ENCODE measurements around the gene ASB18. TPM values are rescaled to one million over a fixed set of nuclear protein-coding genes. Genes with fewer than 3 reads are reported as not detected.

ASB18 gene
- total and polyA plus RNA-seq, 2 of the 4 experiments (the other 2 are of a cell fraction): not detected

DNA sequence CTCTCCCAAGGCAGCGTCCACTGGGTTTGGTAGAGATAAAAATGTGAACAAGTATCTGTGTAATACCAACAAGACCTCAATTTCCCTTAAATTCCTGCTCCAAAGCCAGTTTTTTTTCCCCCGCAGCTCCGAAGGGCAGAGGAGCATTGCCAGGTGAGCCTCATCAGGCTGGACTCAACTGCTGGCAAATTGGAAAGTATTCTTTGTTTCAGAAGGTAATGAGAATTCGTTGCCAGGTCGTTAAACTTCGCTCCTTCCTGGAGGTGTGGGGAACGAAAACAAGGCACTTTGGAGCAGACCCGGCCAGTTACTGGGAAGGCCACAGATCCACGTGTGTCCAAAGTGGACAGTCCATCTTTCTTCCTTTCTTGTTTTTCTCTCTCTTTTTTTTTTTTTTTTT is 30.4 kb upstream of the ASB18 start:
- Histone ChIP-seq H2BK120ac (ENCODE audit: low read depth, low read length) (no peak overlapping the region), H3K18ac (ENCODE audit: low read depth, low read length) (no peak overlapping the region), H3K9me3 (ENCODE audit: control insufficient read depth, insufficient read depth, low read length) (no peaks in the 10 kb centered on the region), H3K4me3 (ENCODE audit: insufficient read depth, low read depth, low read length) (no peak overlapping the region), H3K27me3 (ENCODE audit: control insufficient read depth, insufficient read depth, low read length) (no peaks in the 10 kb centered on the region), H4K8ac (ENCODE audit: low read depth in 2 of 2, low read length in 2 of 2) (no peak overlapping the region), H3K4me2 (ENCODE audit: low read depth, low read length) (no peak overlapping the region), H3K14ac (replicated peaks; ENCODE audit: low read depth, low read length) (no peak overlapping the region), H3K23ac (ENCODE audit: low read depth, low read length) (no peak overlapping the region), H3K4me1 (ENCODE audit: control insufficient read depth, insufficient read depth, low read length) (no peaks in the 10 kb centered on the region), H3K36me3 (ENCODE audit: control insufficient read depth, insufficient read depth, low read length) (no peaks in the 10 kb centered on the region), H3K56ac (ENCODE audit: extremely low read depth, insufficient read depth, low read length) (no peak overlapping the region), H2BK15ac (ENCODE audit: low read depth, low read length) (no peak overlapping the region), H3K79me1 (ENCODE audit: low read depth in 1 of 2, low read length in 2 of 2) (no peaks in the 10 kb centered on the region), H4K20me1 (ENCODE audit: insufficient read depth, low read length) (no peaks in the 10 kb centered on the region), H4K91ac (ENCODE audit: insufficient read depth, low read depth, low read length) (no peak overlapping the region), H3K9ac (ENCODE audit: low read depth, low read length) (no peak overlapping the region), H4K5ac (ENCODE audit: low read depth, low read length) (no peak overlapping the region), H2BK5ac (ENCODE audit: low read depth, low read length, poor library complexity, severe bottlenecking) (no peak overlapping the region), H3K4ac (ENCODE audit: low read depth, low read length) (no peak overlapping the region), H3K27ac (ENCODE audit: insufficient read depth, low read length) (no peak overlapping the region), H3K9me1 (ENCODE audit: insufficient read depth, low read length) (no peaks in the 10 kb centered on the region), H2AK9ac (replicated peaks; ENCODE audit: low read depth, low read length, poor library complexity) (no peak overlapping the region), H2AK5ac (ENCODE audit: low read depth, low read length) (no peak overlapping the region), H2BK20ac (ENCODE audit: low read depth, low read length) (no peak overlapping the region), H2AFZ (replicated peaks; ENCODE audit: low read length, poor library complexity) (no peak overlapping the region)
- in situ Hi-C loops (cut with MboI; ENCODE audit: low sequenced_read_pairs): no loop called here
- ATAC-seq (ENCODE audit: low read depth) (no peak), DNase-seq (no peak)
- dilution Hi-C loops (cut with HindIII; ENCODE audit: low sequenced_read_pairs, unreplicated experiment): no loop called here
- no TSS peak for BruUV-seq (replicated peaks)
- 47% methylated on average over 3 of the region's 9 CpGs; no CpG with 5 or more reads in 1 of the 2 experiments for WGBS, 2 experiments (ENCODE audit: extremely low coverage in 2 of 2, insufficient read length in 1 of 2)
- intact Hi-C loops (cut with micrococcal nuclease): no loop called here
- ChIA-PET CTCF (no interaction called here), POLR2A (ENCODE audit: unreplicated experiment) (no interaction called here)
- TF ChIP-seq NFE2L2 (IDR thresholded peaks at IDR 0.05; ENCODE audit: low read depth, low read length): no peak
- no peak for TF ChIP-seq ELK1 (IDR thresholded peaks at IDR 0.05; ENCODE audit: borderline replicate concordance, low read depth, low read length)
- no peak for TF ChIP-seq RCOR1 (IDR thresholded peaks at IDR 0.05; ENCODE audit: insufficient replicate concordance, low read length)
- no peak for TF ChIP-seq RAD21 (IDR thresholded peaks at IDR 0.05; ENCODE audit: low read length)
- no peak for TF ChIP-seq CHD1 (IDR thresholded peaks at IDR 0.05; ENCODE audit: low read depth, low read length)
- TF ChIP-seq USF2 (IDR thresholded peaks at IDR 0.05; ENCODE audit: low read depth, low read length): no peak
- TF ChIP-seq MAFK (IDR thresholded peaks at IDR 0.05; ENCODE audit: low read depth, low read length): no peak
- no peak for TF ChIP-seq RFX5 (IDR thresholded peaks at IDR 0.05; ENCODE audit: low read depth, low read length)
